Fibroblast of skin of back (primary cell): ENCODE results near the gene SAYSD1. TPM values are rescaled to one million over a fixed set of nuclear protein-coding genes. Genes with fewer than 3 reads are reported as not detected.
"Not testable (repeated sequence)": the region's sequence is repeated elsewhere in the genome, so short reads cannot be mapped to it uniquely, and the experiment has no call there.

Source experiments
- DNase-seq: peaks from one replicate; pipeline ENCODE4 v3.0.0-alpha.2; 2013
- polyA plus RNA-seq, 2 experiments: library from polyadenylated mRNA; unstranded; fragments of 120-200 nt; gene quantifications; one replicate each; pipeline ENCODE4 v1.2.1, GENCODE V29; 2013; ENCODE audit not compliant: insufficient read length in 2 of 2

SAYSD1 gene
- polyA plus RNA-seq (2013, experiment 1 of 2; ENCODE audit: insufficient read length) = 9.5 TPM
- 11.9 TPM for polyA plus RNA-seq (2013, experiment 2 of 2; ENCODE audit: insufficient read length)

- peak; percentile 91 for DNase-seq
Observed at GRCh38 chr6:39114704-39115599, at the start of gene SAYSD1. Gene SAYSD1, minus strand, starts transcription at chr6:39115186. Its CDS starts 97 bp downstream, at chr6:39115089.

- no peak for DNase-seq
Observed at GRCh38 chr6:39157511-39157910, 42.5 kb upstream of the SAYSD1 start.

GRCh38 chr6:39156801-39157200 is 41.8 kb upstream of the SAYSD1 start:
- DNase-seq = no peak

- DNase-seq = no peak
Observed at GRCh38 chr6:39154705-39155104, 39.7 kb upstream of the SAYSD1 start.

- no peak for DNase-seq
Observed at GRCh38 chr6:39153766-39154397, 38.9 kb upstream of the SAYSD1 start.

GRCh38 chr6:39152262-39152661 is 37.3 kb upstream of the SAYSD1 start:
- DNase-seq = no peak

- DNase-seq = no peak
Observed at GRCh38 chr6:39151211-39151610, 36.2 kb upstream of the SAYSD1 start.

- DNase-seq = no peak
Observed at GRCh38 chr6:39144481-39145173, 29.6 kb upstream of the SAYSD1 start.

GRCh38 chr6:39143238-39143930 is 28.4 kb upstream of the SAYSD1 start:
- DNase-seq = no peak

GRCh38 chr6:39140556-39141167 is 25.7 kb upstream of the SAYSD1 start:
- no peak for DNase-seq

GRCh38 chr6:39137245-39137644 is 22.3 kb upstream of the SAYSD1 start:
- peak; percentile 37 for DNase-seq

GRCh38 chr6:39136207-39136606 is 21.2 kb upstream of the SAYSD1 start:
- DNase-seq = not testable (repeated sequence)

- DNase-seq = not testable (repeated sequence)
Observed at GRCh38 chr6:39134761-39135160, 19.8 kb upstream of the SAYSD1 start.

- no peak for DNase-seq
Observed at GRCh38 chr6:39130691-39131090, 15.7 kb upstream of the SAYSD1 start.

- no peak for DNase-seq
Observed at GRCh38 chr6:39128832-39129231, 13.8 kb upstream of the SAYSD1 start.

GRCh38 chr6:39128106-39128505 is 13.1 kb upstream of the SAYSD1 start:
- peak; percentile 3 for DNase-seq

- no peak for DNase-seq
Observed at GRCh38 chr6:39124114-39124513, 9.1 kb upstream of the SAYSD1 start.

GRCh38 chr6:39118921-39119320 is 3.9 kb upstream of the SAYSD1 start:
- DNase-seq = no peak

GRCh38 chr6:39114388-39114703 is 640 bp downstream of the SAYSD1 start:
- no peak for DNase-seq

GRCh38 chr6:39113788-39114187 is 1.2 kb downstream of the SAYSD1 start:
- no peak for DNase-seq

- no peak for DNase-seq
Observed at GRCh38 chr6:39111280-39111679, 3.7 kb downstream of the SAYSD1 start.
